GM10847 (cell line): Measurements from ENCODE around the gene B4GAT1.

Source experiments
- POLR2A ChIP-seq: IDR thresholded peaks from 2 replicates; pipeline ENCODE4 v1.6.1; 2011; ENCODE audit not compliant: insufficient read length; ENCODE audit errors: extremely low read depth

The B4GAT1 gene

GRCh38 chr11:66330931-66331330, 16.5 kb downstream of the B4GAT1 start:
- no peak for TF ChIP-seq POLR2A

- TF ChIP-seq POLR2A: no peak
These were observed 18.2 kb downstream of the B4GAT1 start for GRCh38 chr11:66329165-66329673.

- TF ChIP-seq POLR2A: no peak
These were observed 18.9 kb downstream of the B4GAT1 start for GRCh38 chr11:66328302-66329144.

GRCh38 chr11:66328031-66328301, 19.5 kb downstream of the B4GAT1 start:
- no peak for TF ChIP-seq POLR2A

GRCh38 chr11:66327171-66328030, 20.0 kb downstream of the B4GAT1 start:
- TF ChIP-seq POLR2A: no peak

- no peak for TF ChIP-seq POLR2A
These were observed 20.9 kb downstream of the B4GAT1 start for GRCh38 chr11:66326261-66327111.

GRCh38 chr11:66325263-66325671, 22.2 kb downstream of the B4GAT1 start:
- no peak for TF ChIP-seq POLR2A

GRCh38 chr11:66324664-66325063, 22.8 kb downstream of the B4GAT1 start:
- no peak for TF ChIP-seq POLR2A

GRCh38 chr11:66323684-66324083, 23.7 kb downstream of the B4GAT1 start:
- TF ChIP-seq POLR2A: no peak

GRCh38 chr11:66322732-66323427, 24.5 kb downstream of the B4GAT1 start:
- no peak for TF ChIP-seq POLR2A

- no peak for TF ChIP-seq POLR2A
These were observed 25.8 kb downstream of the B4GAT1 start for GRCh38 chr11:66321606-66322005.

GRCh38 chr11:66318600-66318970, 28.8 kb downstream of the B4GAT1 start:
- no peak for TF ChIP-seq POLR2A

- no peak for TF ChIP-seq POLR2A
These were observed 29.5 kb downstream of the B4GAT1 start for GRCh38 chr11:66317723-66318599.

GRCh38 chr11:66317322-66317722, 30.1 kb downstream of the B4GAT1 start:
- peak; percentile 0 for TF ChIP-seq POLR2A

GRCh38 chr11:66316849-66317251, 30.6 kb downstream of the B4GAT1 start, which contains the start of gene CD248:
TSS of gene CD248 (minus strand) at chr11:66317044. CDS start at chr11:66317027, 17 bp downstream.
- TF ChIP-seq POLR2A: no peak
